ENCODE measurements around the gene SDK1. TPM values are rescaled to one million over a fixed set of nuclear protein-coding genes. Genes with fewer than 3 reads are reported as not detected.
A peak's percentile ranks its signal among the peaks of the same experiment; 100 is the strongest.

SDK1 gene
- total RNA-seq, 1 donor from 2014 or later = 10.4 TPM

GRCh38 chr7:3943779-3944520 is 642.9 kb downstream of the SDK1 start:
- ATAC-seq (peak; percentile 52), DNase-seq (no peak)
- H3K27me3 ChIP-seq = no peaks in the 10 kb centered on the region
- no peaks in the 10 kb centered on the region for H3K9me3 ChIP-seq
- no peak overlapping the region for H3K4me3 ChIP-seq
- peaks cover 9% of the 10 kb centered on the region for H3K4me1 ChIP-seq
- intact Hi-C loops (cut with DNase I) = no loop called here
- no peak for TF ChIP-seq CTCF (IDR thresholded peaks at IDR 0.05)
- peak overlapping the region; percentile 42 for H3K27ac ChIP-seq
- H3K36me3 ChIP-seq = no peaks in the 10 kb centered on the region

GRCh38 chr7:3949242-3949640 is 648.2 kb downstream of the SDK1 start:
- ATAC-seq = no peak
- Histone ChIP-seq H3K4me3 (no peak overlapping the region), H3K27me3 (no peaks in the 10 kb centered on the region), H3K36me3 (no peaks in the 10 kb centered on the region), H3K4me1 (peaks cover under 1% of the 10 kb centered on the region), H3K27ac (peak overlapping the region; percentile 51), H3K9me3 (no peaks in the 10 kb centered on the region)
- no peak for TF ChIP-seq CTCF (IDR thresholded peaks at IDR 0.05)
- intact Hi-C loops (cut with DNase I) = no loop called here
- no peak for DNase-seq

GRCh38 chr7:3950249-3950648 is 649.2 kb downstream of the SDK1 start:
- intact Hi-C loops (cut with DNase I) = no loop called here
- no peak overlapping the region for H3K27ac ChIP-seq

DNA sequence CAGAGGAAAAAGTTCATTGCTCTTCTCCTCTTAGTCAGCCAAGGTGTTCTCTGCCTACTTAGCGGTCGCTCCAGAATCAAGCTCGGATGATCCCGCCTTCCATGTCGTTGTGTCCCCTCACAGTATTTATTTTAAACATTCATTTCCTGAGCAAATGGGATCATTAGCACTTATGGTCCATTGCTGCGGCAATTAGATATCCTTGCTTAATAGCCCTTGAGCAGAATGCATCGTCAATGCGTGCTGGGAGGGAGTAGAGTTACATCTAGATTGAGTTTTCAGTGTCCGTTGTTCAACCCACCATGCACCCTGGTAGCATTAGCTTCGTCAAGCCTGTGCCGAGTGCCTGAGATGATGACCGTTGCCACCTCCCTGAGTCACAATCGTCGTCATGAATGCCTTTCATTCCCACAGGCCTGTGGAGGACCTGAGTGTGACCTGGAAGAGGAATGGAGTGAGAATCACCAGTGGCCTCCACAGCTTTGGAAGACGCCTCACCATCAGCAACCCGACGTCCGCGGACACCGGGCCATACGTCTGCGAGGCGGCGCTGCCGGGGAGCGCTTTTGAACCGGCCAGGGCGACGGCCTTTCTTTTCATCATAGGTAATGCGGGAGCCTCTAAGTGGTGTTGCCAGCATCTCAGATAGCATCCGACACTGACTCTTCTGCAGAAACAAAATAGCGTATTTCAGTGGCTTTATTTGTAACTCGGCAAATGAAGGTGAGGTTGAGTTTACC is 650.4 kb downstream of the SDK1 start:
- intact Hi-C loops (cut with DNase I) = no loop called here

More at GRCh38 chr7:3950249-3950648, 649.2 kb downstream of the SDK1 start:
- Histone ChIP-seq H3K9me3 (no peaks in the 10 kb centered on the region), H3K4me3 (no peak overlapping the region), H3K4me1 (no peaks in the 10 kb centered on the region), H3K27me3 (no peaks in the 10 kb centered on the region), H3K36me3 (no peaks in the 10 kb centered on the region)
- no peak for DNase-seq
- TF ChIP-seq CTCF (IDR thresholded peaks at IDR 0.05) = no peak
- no peak for ATAC-seq

DNA sequence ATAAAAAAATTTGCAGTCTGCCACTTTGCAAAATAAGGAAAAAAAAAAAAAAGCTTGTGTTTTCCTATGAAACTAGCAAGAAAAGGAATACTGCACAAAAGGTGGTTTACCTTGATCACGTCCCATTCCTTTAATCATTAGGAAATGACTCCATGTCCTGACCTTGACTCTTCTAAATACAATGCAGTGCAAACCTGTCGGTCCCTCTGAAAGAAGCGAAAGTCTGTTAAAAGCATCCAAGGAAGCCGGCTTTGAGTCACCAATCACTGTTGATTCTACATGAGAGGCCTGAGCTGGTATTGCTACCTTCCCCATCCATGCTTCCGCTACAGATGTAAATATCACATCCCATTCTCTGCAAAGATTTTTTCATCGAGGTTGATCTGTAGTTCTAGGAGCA is 652.1 kb downstream of the SDK1 start:
- TF ChIP-seq CTCF (IDR thresholded peaks at IDR 0.05) = no peak
- DNase-seq = no peak
- no peaks in the 10 kb centered on the region for H3K36me3 ChIP-seq
- H3K9me3 ChIP-seq = no peaks in the 10 kb centered on the region
- no peaks in the 10 kb centered on the region for H3K27me3 ChIP-seq
- H3K4me3 ChIP-seq = no peak overlapping the region
- H3K4me1 ChIP-seq = no peaks in the 10 kb centered on the region
- no peak overlapping the region for H3K27ac ChIP-seq
- ATAC-seq = no peak
- intact Hi-C loops (cut with DNase I) = no loop called here

More for the DNA sequence above, 650.4 kb downstream of the SDK1 start:
- ATAC-seq = no peak
- Histone ChIP-seq H3K4me3 (no peak overlapping the region), H3K27me3 (no peaks in the 10 kb centered on the region), H3K9me3 (no peaks in the 10 kb centered on the region), H3K36me3 (no peaks in the 10 kb centered on the region), H3K4me1 (no peaks in the 10 kb centered on the region), H3K27ac (no peak overlapping the region)
- DNase-seq = no peak
- TF ChIP-seq CTCF (IDR thresholded peaks at IDR 0.05) = no peak

Data from upper lobe of right lung (tissue), 1 donor.